ENCODE measurements around the gene CEP78.
"Not testable (repeated sequence)": the region's sequence is repeated elsewhere in the genome, so short reads cannot be mapped to it uniquely, and the experiment has no call there.

Gene CEP78

DNA sequence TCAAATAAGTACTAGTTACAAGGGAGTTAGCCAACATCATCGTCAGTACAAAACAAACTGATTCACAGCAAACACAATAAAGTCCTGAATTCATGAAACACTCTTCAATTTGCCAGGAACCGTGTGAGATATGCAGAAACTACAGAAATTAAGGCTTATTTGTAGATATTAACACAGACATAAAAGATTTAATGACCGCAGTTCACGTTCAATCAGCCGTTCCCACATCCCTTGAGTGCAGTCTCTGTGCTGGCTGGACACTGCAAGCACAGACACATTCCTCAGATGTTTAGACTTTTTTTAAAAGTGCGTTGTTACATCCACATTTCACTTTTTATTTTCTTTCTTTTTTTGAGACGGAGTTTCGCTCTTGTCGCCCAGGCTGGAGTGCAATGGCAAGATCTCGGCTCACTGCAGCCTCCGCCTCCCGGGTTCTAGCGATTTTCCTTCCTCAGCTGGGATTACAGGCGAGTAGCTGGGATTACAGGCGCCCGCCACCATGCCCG is 566 bp upstream of the CEP78 start:
- DNase-seq (ENCODE audit: low spot score), result no peak

DNA sequence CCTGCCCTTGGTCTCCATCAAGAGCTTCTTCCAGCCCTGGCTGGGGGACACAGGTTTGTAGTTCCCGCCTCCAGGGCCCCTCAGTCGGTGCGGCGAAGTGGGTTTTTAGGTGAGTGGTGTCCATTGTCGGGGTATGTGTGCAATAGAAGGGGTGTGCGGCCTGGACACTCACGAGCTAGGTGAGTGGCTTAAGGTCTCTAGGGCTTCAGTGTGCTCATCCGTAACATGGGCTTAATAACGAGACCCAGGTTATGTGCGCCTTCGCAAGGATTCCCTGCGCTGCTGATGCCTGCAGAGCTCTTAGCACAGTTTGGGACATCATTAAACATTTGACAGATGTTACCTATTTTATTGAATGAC is 656 bp downstream of the CEP78 start:
- no peak for DNase-seq (ENCODE audit: low spot score)

GRCh38 chr9:78238046-78239038 is 2.5 kb downstream of the CEP78 start:
- no peak for DNase-seq (ENCODE audit: low spot score)

DNA sequence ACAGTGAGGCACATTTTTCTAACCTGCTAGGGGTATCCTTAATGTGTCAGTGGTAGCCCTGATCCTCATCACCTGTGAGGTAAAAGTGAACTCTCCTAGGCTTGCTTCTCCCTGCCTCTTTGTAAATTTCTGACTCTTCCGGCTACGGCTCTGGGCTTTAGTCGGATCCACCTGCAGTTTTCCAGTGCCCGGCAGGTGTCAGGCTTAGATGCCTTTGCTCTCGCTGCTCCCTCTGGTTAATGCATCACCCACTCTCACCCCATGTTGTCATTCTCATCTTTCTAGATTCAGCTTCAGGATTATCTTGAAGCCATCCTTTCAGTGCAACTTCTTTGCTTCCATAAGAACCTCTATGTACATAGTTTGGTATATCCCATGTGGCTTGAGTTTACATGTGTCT is 3.6 kb downstream of the CEP78 start:
- no peak for DNase-seq (ENCODE audit: low spot score)

DNA sequence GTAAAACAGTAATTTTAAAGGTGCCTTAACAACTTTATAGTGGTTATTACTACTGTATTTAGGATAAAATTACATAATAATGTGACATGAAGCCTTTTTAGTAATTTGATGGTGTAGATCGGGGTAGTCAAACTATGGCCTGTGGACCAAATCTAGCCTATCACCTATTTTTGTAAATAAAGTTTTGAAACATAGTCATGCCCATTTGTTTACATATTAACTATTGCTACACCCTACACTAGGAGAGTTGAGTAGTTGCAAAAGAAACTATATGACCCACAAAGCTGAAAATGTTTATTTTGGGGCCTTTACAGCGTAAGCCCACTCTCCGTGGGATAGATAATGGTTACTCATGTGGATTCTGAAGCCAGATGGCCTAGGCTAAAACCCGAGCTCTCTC is 6.2 kb downstream of the CEP78 start:
- DNase-seq (ENCODE audit: low spot score), result no peak

DNA sequence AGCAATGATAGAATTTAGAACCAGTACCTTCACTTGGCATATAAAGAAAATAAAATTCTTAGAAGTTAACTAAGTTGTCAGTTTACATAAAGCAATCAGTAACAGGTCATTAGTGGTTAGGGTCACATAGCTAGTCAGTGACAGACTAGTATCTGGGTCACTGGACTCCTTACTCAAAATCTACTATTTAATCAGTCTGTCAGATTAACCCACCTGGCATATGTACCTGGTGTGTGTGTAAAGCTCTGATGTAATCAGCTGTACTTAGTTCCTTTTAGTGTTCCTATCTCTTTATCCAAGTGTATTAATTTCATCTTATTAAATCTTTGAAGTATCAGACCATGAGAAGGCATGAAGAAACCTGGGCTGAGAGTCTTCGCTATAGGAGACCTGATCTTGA is 7.3 kb downstream of the CEP78 start:
- DNase-seq (ENCODE audit: low spot score), result no peak

- DNase-seq (ENCODE audit: low spot score), result no peak
These were observed 9.5 kb downstream of the CEP78 start for GRCh38 chr9:78245401-78245800.

- no peak for DNase-seq (ENCODE audit: low spot score)
These were observed 12.8 kb downstream of the CEP78 start for GRCh38 chr9:78248635-78249034.

DNA sequence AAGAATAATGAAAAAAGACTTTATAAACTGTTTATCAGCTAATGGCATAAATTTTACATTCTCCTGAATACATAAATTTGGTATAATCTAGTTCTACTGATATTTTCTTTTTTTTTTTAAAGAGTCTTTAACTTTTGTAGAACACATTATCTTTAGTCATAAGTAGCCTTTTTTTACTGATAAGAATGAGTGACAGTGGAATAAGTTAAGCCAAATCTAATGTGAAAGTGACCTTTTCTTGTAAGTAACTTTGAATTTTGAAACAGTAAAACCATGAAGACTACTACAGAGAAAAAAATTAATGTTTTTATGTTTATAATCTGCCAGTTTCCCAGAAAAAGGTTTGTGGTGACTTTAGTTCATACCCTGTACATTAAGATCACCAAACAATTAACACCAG is 13.7 kb downstream of the CEP78 start:
- no peak for DNase-seq (ENCODE audit: low spot score)

DNA sequence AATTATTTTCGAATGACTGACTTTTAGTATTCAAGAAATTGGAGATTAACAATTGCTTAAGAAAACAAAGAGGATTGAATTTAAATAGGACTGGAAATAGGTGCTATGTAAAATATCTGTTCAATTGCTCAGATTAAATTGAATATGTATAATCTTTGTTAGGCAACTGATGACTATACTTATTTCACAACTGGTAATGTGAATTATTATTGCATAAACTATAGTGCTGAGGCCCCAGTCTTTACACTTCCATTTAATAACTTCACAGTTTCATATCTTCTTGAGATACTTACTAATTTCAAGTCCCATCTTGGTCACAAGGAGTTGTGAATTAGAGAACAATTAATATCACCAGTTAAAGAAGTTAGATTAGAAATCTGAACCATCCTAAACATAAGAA is 16.7 kb downstream of the CEP78 start:
- no peak for DNase-seq (ENCODE audit: low spot score)

- no peak for DNase-seq (ENCODE audit: low spot score)
These were observed 17.4 kb downstream of the CEP78 start for GRCh38 chr9:78253285-78253684.

DNA sequence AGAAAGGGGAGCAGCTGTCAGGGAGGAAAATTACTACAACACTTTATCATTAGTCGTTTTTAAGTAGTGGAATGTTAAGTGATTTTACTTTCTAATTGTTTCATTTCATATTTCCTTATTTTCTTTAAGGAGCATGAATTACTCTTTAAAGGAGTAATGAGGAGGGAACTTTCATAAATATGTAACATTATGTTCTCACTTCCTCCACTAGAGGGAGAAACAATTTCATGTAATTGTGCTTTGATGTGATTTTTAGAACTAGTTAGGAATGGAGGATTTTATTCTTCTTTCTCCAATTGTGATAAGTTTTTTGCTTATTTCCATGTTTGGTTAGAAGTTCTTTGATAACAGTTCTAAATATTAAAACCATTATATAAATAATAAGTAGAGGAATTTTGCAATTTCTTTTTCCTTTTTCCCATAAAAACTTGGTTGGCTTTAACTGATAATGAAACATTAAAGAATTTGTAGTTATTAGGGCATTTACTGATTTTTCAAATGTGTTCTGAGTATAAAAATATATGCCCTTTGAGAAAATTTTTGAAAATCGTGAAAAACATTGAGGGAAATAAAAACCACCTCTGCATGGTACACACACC is 25.6 kb downstream of the CEP78 start:
- DNase-seq (ENCODE audit: low spot score), result no peak

GRCh38 chr9:78262655-78263054 is 26.8 kb downstream of the CEP78 start:
- DNase-seq (ENCODE audit: low spot score), result no peak

- DNase-seq (ENCODE audit: low spot score), result no peak
These were observed 32.0 kb downstream of the CEP78 start for GRCh38 chr9:78267889-78268288.

- DNase-seq (ENCODE audit: low spot score), result no peak
These were observed 33.9 kb downstream of the CEP78 start for GRCh38 chr9:78269784-78270183.

DNA sequence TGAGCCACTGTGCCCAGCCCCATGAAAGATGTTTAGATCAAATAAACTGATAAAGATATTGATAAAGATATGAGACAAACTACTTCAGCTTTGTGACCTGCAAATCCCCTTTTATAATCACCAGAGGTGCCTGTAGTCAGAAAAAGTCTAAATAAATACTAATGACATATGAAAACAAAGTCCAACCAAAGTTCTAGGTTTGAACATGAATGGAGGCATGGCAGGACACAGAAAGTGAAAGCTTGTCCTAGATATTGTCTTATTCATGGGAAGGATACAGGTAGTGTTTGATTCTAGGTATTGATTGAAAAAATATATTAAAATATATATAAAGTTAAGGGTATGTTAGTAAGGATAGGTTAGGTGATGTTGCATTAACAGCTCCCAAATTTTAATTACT is 36.4 kb downstream of the CEP78 start:
- DNase-seq (ENCODE audit: low spot score), result no peak

GRCh38 chr9:78273761-78274160 is 37.9 kb downstream of the CEP78 start:
- DNase-seq (ENCODE audit: low spot score), result no peak

DNA sequence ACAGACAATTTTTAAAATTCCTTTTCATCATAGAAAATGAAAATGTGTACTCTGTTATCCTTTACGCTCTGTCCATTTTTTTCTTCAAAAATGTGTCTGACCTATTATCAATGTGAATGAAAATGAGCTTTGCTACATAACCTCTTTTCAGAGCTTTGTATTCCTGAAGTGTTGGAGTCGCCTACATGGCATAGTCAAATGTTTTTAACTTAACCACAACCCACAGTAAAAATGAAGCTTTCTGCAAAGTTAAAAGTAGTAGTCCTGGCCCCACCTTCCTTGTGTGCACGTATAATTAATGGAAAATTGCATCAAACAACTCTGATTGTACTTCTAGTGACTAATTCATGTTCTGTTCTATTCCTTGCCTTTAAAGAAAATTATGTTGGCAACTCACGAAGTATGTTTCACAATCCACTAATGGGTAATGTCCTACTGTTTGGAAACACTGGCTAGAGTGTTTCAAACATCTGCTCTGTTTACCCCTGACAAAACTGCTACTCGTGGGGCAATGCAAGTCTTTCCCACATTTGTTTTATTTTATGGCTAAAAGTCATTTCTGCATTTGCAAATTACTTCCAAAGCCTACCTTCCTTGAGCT is 42.4 kb downstream of the CEP78 start:
- no peak for DNase-seq (ENCODE audit: low spot score)

- DNase-seq (ENCODE audit: low spot score), result no peak
These were observed 42.9 kb downstream of the CEP78 start for GRCh38 chr9:78278801-78279200.

- peak; percentile 89 for DNase-seq (ENCODE audit: low spot score)
These were observed 45.2 kb downstream of the CEP78 start for GRCh38 chr9:78280982-78281668.

DNA sequence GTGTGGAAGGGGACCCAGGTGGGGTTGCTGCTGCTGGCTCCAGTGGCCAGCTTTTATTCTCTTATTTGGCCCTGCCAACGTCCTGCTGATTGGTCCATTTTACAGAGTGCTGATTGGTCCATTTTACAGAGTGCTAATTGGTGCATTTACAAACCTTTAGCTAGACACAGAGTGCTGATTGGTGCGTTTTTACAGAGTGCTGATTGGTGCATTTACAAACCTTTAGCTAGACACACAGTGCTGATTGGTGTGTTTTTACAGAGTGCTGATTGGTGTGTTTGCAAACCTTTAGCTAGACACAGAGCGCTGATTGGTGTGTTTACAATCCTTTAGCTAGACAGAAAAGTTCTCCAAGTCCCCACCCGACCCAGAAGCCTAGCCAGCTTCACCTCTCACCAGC is 48.3 kb downstream of the CEP78 start:
- not testable (repeated sequence) for DNase-seq (ENCODE audit: low spot score)

DNA sequence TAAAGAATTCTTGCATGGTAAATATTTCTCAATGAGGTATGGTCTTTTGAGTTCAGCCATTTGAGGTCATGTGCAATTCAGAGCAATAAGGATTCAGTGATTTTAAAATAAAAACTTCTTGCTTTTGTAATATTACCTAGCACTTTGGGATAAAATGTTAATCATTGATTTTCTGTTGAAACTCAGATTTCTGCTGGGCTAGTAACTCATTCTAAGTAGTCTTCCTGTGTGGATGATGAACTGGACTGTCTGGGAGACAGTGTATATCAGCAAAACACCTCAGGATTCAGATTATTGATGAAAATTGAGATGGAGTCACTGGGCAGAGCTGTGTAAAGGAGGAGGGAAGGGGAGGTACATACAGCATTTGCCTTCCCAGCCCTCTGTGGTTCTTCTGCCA is 50.2 kb downstream of the CEP78 start:
- no peak for DNase-seq (ENCODE audit: low spot score)

Data from left forelimb (tissue), 1 donor.